GM12878 (cell line): ENCODE results near the gene IP6K3. TPM values are rescaled to one million over a fixed set of nuclear protein-coding genes. Genes with fewer than 3 reads are reported as not detected.

Source experiments
- ATAC-seq: fragments of 200-7000 bp; cut with Tn5 transposase; 3 replicates; pipeline ENCODE4 v1.9.1; 2020; ENCODE audit warnings: mild to moderate bottlenecking, moderate library complexity
- BruUV-seq: library from RNA; stranded (reverse); fragments of 400-500 nt; replicated peaks from 2 replicates; lab custom pipeline; 2021; lab: Mats Ljungman, UMichigan
- CTCF ChIA-PET: fragments of 300-600 bp; sonication (Branson Sonifier 250); formaldehyde crosslinking; extraction: SDS; loops from one replicate; lab custom pipeline; 2021; ENCODE audit warnings: inconsistent platforms; lab: Yijun Ruan, JAX
- POLR2A ChIA-PET: fragments of 350-600 bp; formaldehyde crosslinking; extraction: SDS; loops from one replicate; lab custom pipeline; 2021; ENCODE audit warnings: inconsistent platforms; lab: Charles Lee
- RAD21 ChIA-PET: fragments of 300-600 bp; sonication (Branson Sonifier 250); formaldehyde crosslinking; loops from one replicate; lab custom pipeline; 2023; ENCODE audit warnings: antibody characterized with exemption; ENCODE audit not compliant: unreplicated experiment; lab: Charles Lee
- SMC1A ChIA-PET: fragments of 300-600 bp; sonication (Branson Sonifier 250); formaldehyde crosslinking; loops from one replicate; lab custom pipeline; 2023; ENCODE audit not compliant: unreplicated experiment, uncharacterized antibody; lab: Charles Lee
- DNase-seq: peaks from one replicate; pipeline ENCODE4 v3.0.0-alpha.2; 2011; ENCODE audit warnings: low read depth, low spot score
- FAIRE-seq: peaks from 3 replicates; lab custom pipeline; 2011; peaks lifted over from hg19 to GRCh38; lab: Jason Lieb, UNC
- H2AFZ ChIP-seq: 2 replicates; pipeline ENCODE4 v1.6.0; 2011; ENCODE audit warnings: low read depth, low read length, control low read depth; ENCODE audit not compliant: control insufficient read depth
- H3K27ac ChIP-seq: 2 replicates; pipeline ENCODE4 v1.5.1; 2011; ENCODE audit warnings: control low read depth; ENCODE audit not compliant: control insufficient read depth, insufficient read depth
- H3K27me3 ChIP-seq, 2 experiments: replicated peaks in 1 of 2; 2 replicates each; pipeline versions ENCODE4 v1.6.0 to v1.6.1; 2011; ENCODE audit warnings: low read length in 1 of 2; ENCODE audit not compliant: control insufficient read depth in 2 of 2, insufficient read depth in 2 of 2
- H3K36me3 ChIP-seq, 2 experiments: 2 replicates each; pipeline ENCODE4 v1.5.1; 2011; ENCODE audit warnings: low read length in 1 of 2; ENCODE audit not compliant: control insufficient read depth in 2 of 2, insufficient read depth in 2 of 2
- H3K4me1 ChIP-seq: 2 replicates; pipeline ENCODE4 v1.6.1; 2011; ENCODE audit warnings: mild to moderate bottlenecking, low read length, moderate library complexity, mixed read lengths; ENCODE audit not compliant: control insufficient read depth, insufficient read depth
- H3K4me2 ChIP-seq: 2 replicates; pipeline ENCODE4 v1.6.0; 2011; ENCODE audit warnings: control low read depth; ENCODE audit not compliant: control insufficient read depth, insufficient read depth
- H3K4me3 ChIP-seq: fragments of 200-600 bp; sonication (generic); 2 replicates; pipeline ENCODE4 v1.5.1; 2016
- H3K79me2 ChIP-seq: 2 replicates; pipeline ENCODE4 v1.6.0; 2011; ENCODE audit warnings: low read length; ENCODE audit not compliant: control insufficient read depth, insufficient read depth
- H3K9ac ChIP-seq: 2 replicates; pipeline ENCODE4 v1.8.0; 2011; ENCODE audit warnings: low read length, control low read depth, mixed read lengths; ENCODE audit not compliant: control insufficient read depth, insufficient read depth
- H3K9me3 ChIP-seq: replicated peaks from 3 replicates; pipeline ENCODE4 v1.5.1; 2011; ENCODE audit warnings: mild to moderate bottlenecking, low read length; ENCODE audit not compliant: control insufficient read depth, insufficient read depth
- H4K20me1 ChIP-seq: 2 replicates; pipeline ENCODE4 v1.6.0; 2011; ENCODE audit not compliant: control insufficient read depth, insufficient read depth
- ASH2L ChIP-seq: fragments of 300-600, 200-600 bp; sonication (generic); IDR thresholded peaks from 2 replicates; pipeline ENCODE4 v1.6.1; 2017; ENCODE audit warnings: low read depth, mild to moderate bottlenecking, borderline replicate concordance
- BMI1 ChIP-seq: fragments of 450-650 bp; IDR thresholded peaks from 2 replicates; pipeline ENCODE4 v1.6.1; 2016; ENCODE audit warnings: mild to moderate bottlenecking, moderate library complexity, borderline replicate concordance
- RBBP5 ChIP-seq: fragments of 200-600 bp; sonication (generic); conservative IDR thresholded peaks from 2 replicates; pipeline ENCODE4 v1.6.1; 2016
- WGBS: methylation state at CpG from one replicate; pipeline ENCODE4 v1.1.6; 2016; ENCODE audit warnings: low lambda C conversion rate; ENCODE audit not compliant: insufficient replicate concordance, insufficient coverage; ENCODE audit errors: missing lambda C conversion rate; 5-methylcytosine and 5-hydroxymethylcytosine counted together
- in situ Hi-C: fragments of 300-500 bp; cut with MboI; formaldehyde crosslinking; loops from 9 replicates; pipeline ENCODE4 v1.14.3; 2018; ENCODE audit warnings: mixed read lengths
- intact Hi-C: fragments of 100-400 bp; cut with micrococcal nuclease; formaldehyde crosslinking; loops from one replicate; pipeline ENCODE4 v1.14.2; 2022; ENCODE audit not compliant: unreplicated experiment
- polyA plus RNA-seq, 11 experiments: library from polyadenylated mRNA; depleted of rRNA in 4 of 11; unstranded in 6 of 11; stranded (reverse) in 5 of 11; fragments of >200 nt; fragmentation: Nextera tagmentation in 4 of 11; fragmentation: Illumina TruSeq in 1 of 11; extraction: Ambion mirVana in 4 of 11; extraction: Trizol in 1 of 11; gene quantifications; 1 replicate in 1 of 11; 2 replicates in 10 of 11; pipeline versions ENCODE4 v1.2.1 to v1.2.3, GENCODE V29; 2011 to 2016; ENCODE audit warnings: inconsistent platforms in 2 of 11, missing spikeins in 2 of 11, low read depth in 1 of 11
- total RNA-seq, 4 experiments: library from RNA; depleted of rRNA in 3 of 4; stranded (reverse); fragments of >200 nt in 3 of 4; fragmentation: Illumina TruSeq in 1 of 4; extraction: Trizol in 1 of 4; gene quantifications; 2 replicates each; pipeline versions ENCODE4 v1.2.1 to v1.2.3, GENCODE V29; 2013 to 2021
- TF ChIP-seq, protein P1 (sequence below): fragments of 450-650 bp; IDR thresholded peaks from 2 replicates; pipeline ENCODE4 v1.6.1; 2017; ENCODE audit warnings: mild to moderate bottlenecking
- TF ChIP-seq, protein P2 (sequence below): fragments of 150-350 bp; IDR thresholded peaks from 2 replicates; pipeline ENCODE4 v1.6.1; 2016; ENCODE audit warnings: low read depth, low read length

Gene IP6K3
- total and polyA plus RNA-seq, 10 of the 15 experiments (the other 5 are each of a cell fraction or from before 2014, with no cell fraction given): 0.02 to 0.15 (median 0.09) TPM; not detected in 7

DNA sequence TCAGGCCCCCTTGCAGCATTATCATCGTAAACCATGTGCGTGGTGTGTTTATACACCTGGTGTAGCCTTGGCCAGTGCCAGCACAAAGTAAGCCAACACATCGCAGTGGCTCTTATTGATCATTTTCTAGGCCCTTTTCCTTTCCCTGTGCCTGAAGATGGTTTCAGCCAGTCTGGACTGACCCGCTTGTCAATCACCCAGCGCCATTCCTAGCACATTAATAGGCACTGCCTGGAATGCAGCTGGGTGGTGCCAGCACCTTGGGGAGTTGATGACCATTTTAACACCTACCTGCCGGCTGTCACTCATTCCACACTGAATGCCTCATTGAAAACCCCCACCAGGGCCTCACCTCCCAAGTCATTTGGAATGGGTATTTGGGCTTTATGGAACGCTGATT, 30.3 kb downstream of the IP6K3 start:
- RAD21 ChIA-PET: no interaction called here
- no TSS peak for BruUV-seq
- no peaks in the 10 kb centered on the region; a peak in 1 of 4 replicates for H3K36me3 ChIP-seq
- ATAC-seq (no peak), FAIRE-seq (no peak), DNase-seq (no peak)
- no peaks in the 10 kb centered on the region for H3K9me3 ChIP-seq
- no peak overlapping the region for H2AFZ ChIP-seq
- H3K79me2 ChIP-seq: no peaks in the 10 kb centered on the region; the same call in 1 of the 2 replicates
- no peaks in the 10 kb centered on the region for H4K20me1 ChIP-seq
- H3K27me3 ChIP-seq: no peaks in the 10 kb centered on the region
- SMC1A ChIA-PET: interaction anchor here (0.6 to 1.0 kb wide), 2 partner anchors 96 to 352 kb away, joined by 3 read pairs; no protein-coding TSS in a partner anchor
- H3K4me3 ChIP-seq: no peak overlapping the region
- no peak overlapping the region for H3K27ac ChIP-seq
- no peak for TF ChIP-seq ASH2L
- no peak for TF ChIP-seq BMI1
- TF ChIP-seq RBBP5: no peak
- TF ChIP-seq, protein P1, sequence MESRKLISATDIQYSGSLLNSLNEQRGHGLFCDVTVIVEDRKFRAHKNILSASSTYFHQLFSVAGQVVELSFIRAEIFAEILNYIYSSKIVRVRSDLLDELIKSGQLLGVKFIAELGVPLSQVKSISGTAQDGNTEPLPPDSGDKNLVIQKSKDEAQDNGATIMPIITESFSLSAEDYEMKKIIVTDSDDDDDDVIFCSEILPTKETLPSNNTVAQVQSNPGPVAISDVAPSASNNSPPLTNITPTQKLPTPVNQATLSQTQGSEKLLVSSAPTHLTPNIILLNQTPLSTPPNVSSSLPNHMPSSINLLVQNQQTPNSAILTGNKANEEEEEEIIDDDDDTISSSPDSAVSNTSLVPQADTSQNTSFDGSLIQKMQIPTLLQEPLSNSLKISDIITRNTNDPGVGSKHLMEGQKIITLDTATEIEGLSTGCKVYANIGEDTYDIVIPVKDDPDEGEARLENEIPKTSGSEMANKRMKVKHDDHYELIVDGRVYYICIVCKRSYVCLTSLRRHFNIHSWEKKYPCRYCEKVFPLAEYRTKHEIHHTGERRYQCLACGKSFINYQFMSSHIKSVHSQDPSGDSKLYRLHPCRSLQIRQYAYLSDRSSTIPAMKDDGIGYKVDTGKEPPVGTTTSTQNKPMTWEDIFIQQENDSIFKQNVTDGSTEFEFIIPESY: no peak
- TF ChIP-seq, protein P2, sequence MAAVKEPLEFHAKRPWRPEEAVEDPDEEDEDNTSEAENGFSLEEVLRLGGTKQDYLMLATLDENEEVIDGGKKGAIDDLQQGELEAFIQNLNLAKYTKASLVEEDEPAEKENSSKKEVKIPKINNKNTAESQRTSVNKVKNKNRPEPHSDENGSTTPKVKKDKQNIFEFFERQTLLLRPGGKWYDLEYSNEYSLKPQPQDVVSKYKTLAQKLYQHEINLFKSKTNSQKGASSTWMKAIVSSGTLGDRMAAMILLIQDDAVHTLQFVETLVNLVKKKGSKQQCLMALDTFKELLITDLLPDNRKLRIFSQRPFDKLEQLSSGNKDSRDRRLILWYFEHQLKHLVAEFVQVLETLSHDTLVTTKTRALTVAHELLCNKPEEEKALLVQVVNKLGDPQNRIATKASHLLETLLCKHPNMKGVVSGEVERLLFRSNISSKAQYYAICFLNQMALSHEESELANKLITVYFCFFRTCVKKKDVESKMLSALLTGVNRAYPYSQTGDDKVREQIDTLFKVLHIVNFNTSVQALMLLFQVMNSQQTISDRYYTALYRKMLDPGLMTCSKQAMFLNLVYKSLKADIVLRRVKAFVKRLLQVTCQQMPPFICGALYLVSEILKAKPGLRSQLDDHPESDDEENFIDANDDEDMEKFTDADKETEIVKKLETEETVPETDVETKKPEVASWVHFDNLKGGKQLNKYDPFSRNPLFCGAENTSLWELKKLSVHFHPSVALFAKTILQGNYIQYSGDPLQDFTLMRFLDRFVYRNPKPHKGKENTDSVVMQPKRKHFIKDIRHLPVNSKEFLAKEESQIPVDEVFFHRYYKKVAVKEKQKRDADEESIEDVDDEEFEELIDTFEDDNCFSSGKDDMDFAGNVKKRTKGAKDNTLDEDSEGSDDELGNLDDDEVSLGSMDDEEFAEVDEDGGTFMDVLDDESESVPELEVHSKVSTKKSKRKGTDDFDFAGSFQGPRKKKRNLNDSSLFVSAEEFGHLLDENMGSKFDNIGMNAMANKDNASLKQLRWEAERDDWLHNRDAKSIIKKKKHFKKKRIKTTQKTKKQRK: no peak
- peaks cover 13% of the 10 kb centered on the region for H3K4me1 ChIP-seq
- H3K4me2 ChIP-seq: no peak overlapping the region
- 82% methylated on average over 7 of the region's 7 CpGs for WGBS
- H3K9ac ChIP-seq: no peak overlapping the region
- CTCF ChIA-PET: interaction anchor here (0.9 to 1.9 kb wide), 2 partner anchors 16 to 55 kb away, joined by 4 to 11 read pairs; no protein-coding TSS in a partner anchor
- in situ Hi-C loops (no loop called here), intact Hi-C loops (no loop called here)
- POLR2A ChIA-PET: no interaction called here
